GM23338 (cell line): Measurements from ENCODE around the gene HGF. TPM values are rescaled to one million over a fixed set of nuclear protein-coding genes. Genes with fewer than 3 reads are reported as not detected.
A peak's percentile ranks its signal among the peaks of the same experiment; 100 is the strongest.

Experiments
- ATAC-seq: fragments of 200-7000 bp; cut with Tn5 transposase; 3 replicates; pipeline ENCODE4 v1.9.1; 2020
- DNase-seq: peaks from one replicate; pipeline ENCODE4 v3.0.0-alpha.2; 2015; ENCODE audit warnings: low spot score
- H2AFZ ChIP-seq: fragments of 200-600 bp; sonication (generic); 2 replicates; pipeline ENCODE4 v1.8.0; 2016; ENCODE audit warnings: antibody characterized with exemption, mild to moderate bottlenecking, moderate library complexity
- H3F3A ChIP-seq: fragments of 200-600 bp; sonication (generic); replicated peaks from 2 replicates; pipeline ENCODE4 v1.8.0; 2017; ENCODE audit warnings: antibody characterized with exemption, mixed run types, low read depth
- H3K27ac ChIP-seq: fragments of 200-600 bp; sonication (generic); 2 replicates; pipeline ENCODE4 v1.6.1; 2016; ENCODE audit warnings: low read depth
- H3K27me3 ChIP-seq: fragments of 200-600 bp; sonication (generic); 2 replicates; pipeline ENCODE4 v1.8.0; 2016; ENCODE audit warnings: mild to moderate bottlenecking, mixed run types, moderate library complexity; ENCODE audit not compliant: insufficient read depth
- H3K36me3 ChIP-seq: fragments of 200-600 bp; sonication (generic); 2 replicates; pipeline ENCODE4 v1.8.0; 2016; ENCODE audit warnings: mild to moderate bottlenecking; ENCODE audit not compliant: insufficient read depth
- H3K4me1 ChIP-seq: fragments of 200-600 bp; sonication (generic); 2 replicates; pipeline ENCODE4 v1.8.0; 2016; ENCODE audit warnings: mild to moderate bottlenecking, moderate library complexity; ENCODE audit not compliant: insufficient read depth
- H3K4me2 ChIP-seq: fragments of 200-600 bp; sonication (generic); 2 replicates; pipeline ENCODE4 v1.7.1; 2017; ENCODE audit warnings: mixed run types
- H3K4me3 ChIP-seq: fragments of 200-600 bp; sonication (generic); 2 replicates; pipeline ENCODE4 v1.6.1; 2016; ENCODE audit warnings: mixed run types
- H3K79me2 ChIP-seq: fragments of 200-600 bp; sonication (generic); replicated peaks from 2 replicates; pipeline ENCODE4 v1.8.0; 2017; ENCODE audit warnings: mild to moderate bottlenecking; ENCODE audit not compliant: insufficient read depth
- H3K9me2 ChIP-seq: fragments of 200-600 bp; sonication (generic); 2 replicates; pipeline ENCODE4 v1.8.0; 2017; ENCODE audit not compliant: insufficient read depth
- H4K20me1 ChIP-seq: fragments of 200-600 bp; sonication (generic); replicated peaks from 2 replicates; pipeline ENCODE4 v1.8.0; 2017; ENCODE audit warnings: mild to moderate bottlenecking; ENCODE audit not compliant: insufficient read depth
- H3K27ac Mint-ChIP-seq: 2 replicates; pipeline ENCODE4 v1.8.0; 2020; ENCODE audit warnings: inconsistent platforms, mild to moderate bottlenecking, moderate library complexity, mixed read lengths
- H3K27me3 Mint-ChIP-seq: 3 replicates; pipeline ENCODE4 v1.8.0; 2022; ENCODE audit warnings: low read depth, mild to moderate bottlenecking, moderate library complexity, mixed read lengths, inconsistent platforms; ENCODE audit not compliant: insufficient read depth, poor library complexity
- H3K36me3 Mint-ChIP-seq: 3 replicates; pipeline ENCODE4 v1.8.0; 2021; ENCODE audit warnings: low read depth, mild to moderate bottlenecking, inconsistent platforms, moderate library complexity, mixed read lengths
- H3K4me1 Mint-ChIP-seq: 3 replicates; pipeline ENCODE4 v1.8.0; 2020; ENCODE audit warnings: mild to moderate bottlenecking, inconsistent platforms, mixed read lengths
- H3K4me3 Mint-ChIP-seq: 3 replicates; pipeline ENCODE4 v1.8.0; 2021; ENCODE audit warnings: moderate library complexity, mild to moderate bottlenecking, inconsistent platforms, mixed read lengths
- H3K9me3 Mint-ChIP-seq: 3 replicates; pipeline ENCODE4 v1.8.0; 2020; ENCODE audit warnings: moderate library complexity, mild to moderate bottlenecking, inconsistent platforms, mixed read lengths
- EZH2 ChIP-seq: fragments of 200-600 bp; sonication (generic); IDR thresholded peaks from one replicate; pipeline ENCODE4 v1.8.0; 2017; ENCODE audit warnings: antibody characterized with exemption, mild to moderate bottlenecking, low read depth; ENCODE audit not compliant: unreplicated experiment
- EZH2phosphoT487 ChIP-seq: fragments of 200-600 bp; sonication (generic); IDR thresholded peaks from one replicate; pipeline ENCODE4 v1.8.1; 2018; ENCODE audit warnings: antibody characterized with exemption; ENCODE audit not compliant: unreplicated experiment
- JUNB ChIP-seq: IDR thresholded peaks from one replicate; pipeline ENCODE4 v1.6.1; 2016; ENCODE audit warnings: antibody characterized with exemption; ENCODE audit not compliant: unreplicated experiment
- POLR2AphosphoS5 ChIP-seq: IDR thresholded peaks from 2 replicates; pipeline ENCODE4 v1.6.1; 2016; ENCODE audit warnings: antibody characterized with exemption, low read depth
- STAT1 ChIP-seq: IDR thresholded peaks from one replicate; pipeline ENCODE4 v1.6.1; 2016; ENCODE audit warnings: antibody characterized with exemption; ENCODE audit not compliant: unreplicated experiment
- polyA plus RNA-seq: library from polyadenylated mRNA; unstranded; fragments of >200 nt; fragmentation: Nextera tagmentation; extraction: Ambion mirVana; gene quantifications from 2 replicates; pipeline ENCODE4 v1.2.1, GENCODE V29; 2016
- total RNA-seq: library from RNA; depleted of rRNA; stranded (reverse); fragments of >200 nt; shearing (Covaris generic); gene quantifications from 2 replicates; pipeline ENCODE4 v1.2.3, GENCODE V29; 2014
- TF ChIP-seq, protein P1 (sequence below): fragments of 250-450 bp; sonication (Bioruptor Pico); IDR thresholded peaks from 2 replicates; pipeline ENCODE4 v1.5.0; 2020; ENCODE audit warnings: mild to moderate bottlenecking, moderate library complexity

HGF gene
- total and polyA plus RNA-seq, 2 experiments from 2014 or later: 0.24 to 1.1 TPM

DNA sequence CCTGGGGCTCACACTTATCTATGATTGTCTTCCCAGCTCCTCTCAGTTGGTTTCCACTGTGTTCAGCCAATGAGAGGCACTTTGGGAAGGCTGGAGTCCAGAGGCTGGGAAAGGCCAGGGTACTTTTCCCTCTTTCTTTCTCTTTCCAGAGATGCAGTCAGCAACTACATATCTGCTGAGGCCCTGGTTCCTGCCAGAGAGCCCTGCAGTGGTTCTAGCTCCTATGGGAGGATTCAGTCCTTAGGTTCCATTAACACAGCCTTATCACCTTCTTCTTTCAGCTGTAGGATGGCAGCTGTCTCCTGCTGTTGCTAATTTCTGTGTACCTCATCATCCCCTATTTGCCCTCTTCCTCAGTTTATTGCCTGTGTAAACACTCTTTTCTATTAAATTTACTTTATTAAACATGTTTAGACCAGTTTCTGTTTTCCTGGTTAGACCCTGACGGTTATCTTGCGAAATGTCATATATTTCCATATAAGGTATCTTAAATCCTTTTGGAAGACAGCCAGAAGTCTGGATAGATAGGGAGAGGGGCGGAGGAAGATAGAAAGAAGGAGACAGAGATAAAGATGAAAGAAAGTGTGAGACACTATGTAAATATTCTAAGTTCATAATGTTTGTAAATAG is 100.3 kb downstream of the HGF start:
- DNase-seq (no peak), ATAC-seq (no peak; the same call in 2 of the 3 replicates)
- no peak overlapping the region for H3K4me3 Mint-ChIP-seq
- peaks cover 65% of the 10 kb centered on the region for H3K4me1 Mint-ChIP-seq
- H3K9me2 ChIP-seq: no peaks in the 10 kb centered on the region
- H3K79me2 ChIP-seq: no peaks in the 10 kb centered on the region
- H3F3A ChIP-seq: no peaks in the 10 kb centered on the region
- H3K27me3 Mint-ChIP-seq: peaks cover 1% of the 10 kb centered on the region
- H3K27ac ChIP-seq: no peak overlapping the region
- peaks cover 3% of the 10 kb centered on the region; the same call in 1 of the 3 replicates for H3K36me3 Mint-ChIP-seq
- peaks cover 62% of the 10 kb centered on the region for H3K4me1 ChIP-seq
- H3K4me2 ChIP-seq: no peak overlapping the region
- no peak overlapping the region for H3K4me3 ChIP-seq
- no peaks in the 10 kb centered on the region for H4K20me1 ChIP-seq
- H3K9me3 Mint-ChIP-seq: no peaks in the 10 kb centered on the region; the same call in 2 of the 3 replicates
- no peaks in the 10 kb centered on the region for H3K27me3 ChIP-seq
- TF ChIP-seq JUNB (no peak), STAT1 (no peak), POLR2AphosphoS5 (no peak), EZH2phosphoT487 (no peak), EZH2 (no peak)
- TF ChIP-seq, protein P1, sequence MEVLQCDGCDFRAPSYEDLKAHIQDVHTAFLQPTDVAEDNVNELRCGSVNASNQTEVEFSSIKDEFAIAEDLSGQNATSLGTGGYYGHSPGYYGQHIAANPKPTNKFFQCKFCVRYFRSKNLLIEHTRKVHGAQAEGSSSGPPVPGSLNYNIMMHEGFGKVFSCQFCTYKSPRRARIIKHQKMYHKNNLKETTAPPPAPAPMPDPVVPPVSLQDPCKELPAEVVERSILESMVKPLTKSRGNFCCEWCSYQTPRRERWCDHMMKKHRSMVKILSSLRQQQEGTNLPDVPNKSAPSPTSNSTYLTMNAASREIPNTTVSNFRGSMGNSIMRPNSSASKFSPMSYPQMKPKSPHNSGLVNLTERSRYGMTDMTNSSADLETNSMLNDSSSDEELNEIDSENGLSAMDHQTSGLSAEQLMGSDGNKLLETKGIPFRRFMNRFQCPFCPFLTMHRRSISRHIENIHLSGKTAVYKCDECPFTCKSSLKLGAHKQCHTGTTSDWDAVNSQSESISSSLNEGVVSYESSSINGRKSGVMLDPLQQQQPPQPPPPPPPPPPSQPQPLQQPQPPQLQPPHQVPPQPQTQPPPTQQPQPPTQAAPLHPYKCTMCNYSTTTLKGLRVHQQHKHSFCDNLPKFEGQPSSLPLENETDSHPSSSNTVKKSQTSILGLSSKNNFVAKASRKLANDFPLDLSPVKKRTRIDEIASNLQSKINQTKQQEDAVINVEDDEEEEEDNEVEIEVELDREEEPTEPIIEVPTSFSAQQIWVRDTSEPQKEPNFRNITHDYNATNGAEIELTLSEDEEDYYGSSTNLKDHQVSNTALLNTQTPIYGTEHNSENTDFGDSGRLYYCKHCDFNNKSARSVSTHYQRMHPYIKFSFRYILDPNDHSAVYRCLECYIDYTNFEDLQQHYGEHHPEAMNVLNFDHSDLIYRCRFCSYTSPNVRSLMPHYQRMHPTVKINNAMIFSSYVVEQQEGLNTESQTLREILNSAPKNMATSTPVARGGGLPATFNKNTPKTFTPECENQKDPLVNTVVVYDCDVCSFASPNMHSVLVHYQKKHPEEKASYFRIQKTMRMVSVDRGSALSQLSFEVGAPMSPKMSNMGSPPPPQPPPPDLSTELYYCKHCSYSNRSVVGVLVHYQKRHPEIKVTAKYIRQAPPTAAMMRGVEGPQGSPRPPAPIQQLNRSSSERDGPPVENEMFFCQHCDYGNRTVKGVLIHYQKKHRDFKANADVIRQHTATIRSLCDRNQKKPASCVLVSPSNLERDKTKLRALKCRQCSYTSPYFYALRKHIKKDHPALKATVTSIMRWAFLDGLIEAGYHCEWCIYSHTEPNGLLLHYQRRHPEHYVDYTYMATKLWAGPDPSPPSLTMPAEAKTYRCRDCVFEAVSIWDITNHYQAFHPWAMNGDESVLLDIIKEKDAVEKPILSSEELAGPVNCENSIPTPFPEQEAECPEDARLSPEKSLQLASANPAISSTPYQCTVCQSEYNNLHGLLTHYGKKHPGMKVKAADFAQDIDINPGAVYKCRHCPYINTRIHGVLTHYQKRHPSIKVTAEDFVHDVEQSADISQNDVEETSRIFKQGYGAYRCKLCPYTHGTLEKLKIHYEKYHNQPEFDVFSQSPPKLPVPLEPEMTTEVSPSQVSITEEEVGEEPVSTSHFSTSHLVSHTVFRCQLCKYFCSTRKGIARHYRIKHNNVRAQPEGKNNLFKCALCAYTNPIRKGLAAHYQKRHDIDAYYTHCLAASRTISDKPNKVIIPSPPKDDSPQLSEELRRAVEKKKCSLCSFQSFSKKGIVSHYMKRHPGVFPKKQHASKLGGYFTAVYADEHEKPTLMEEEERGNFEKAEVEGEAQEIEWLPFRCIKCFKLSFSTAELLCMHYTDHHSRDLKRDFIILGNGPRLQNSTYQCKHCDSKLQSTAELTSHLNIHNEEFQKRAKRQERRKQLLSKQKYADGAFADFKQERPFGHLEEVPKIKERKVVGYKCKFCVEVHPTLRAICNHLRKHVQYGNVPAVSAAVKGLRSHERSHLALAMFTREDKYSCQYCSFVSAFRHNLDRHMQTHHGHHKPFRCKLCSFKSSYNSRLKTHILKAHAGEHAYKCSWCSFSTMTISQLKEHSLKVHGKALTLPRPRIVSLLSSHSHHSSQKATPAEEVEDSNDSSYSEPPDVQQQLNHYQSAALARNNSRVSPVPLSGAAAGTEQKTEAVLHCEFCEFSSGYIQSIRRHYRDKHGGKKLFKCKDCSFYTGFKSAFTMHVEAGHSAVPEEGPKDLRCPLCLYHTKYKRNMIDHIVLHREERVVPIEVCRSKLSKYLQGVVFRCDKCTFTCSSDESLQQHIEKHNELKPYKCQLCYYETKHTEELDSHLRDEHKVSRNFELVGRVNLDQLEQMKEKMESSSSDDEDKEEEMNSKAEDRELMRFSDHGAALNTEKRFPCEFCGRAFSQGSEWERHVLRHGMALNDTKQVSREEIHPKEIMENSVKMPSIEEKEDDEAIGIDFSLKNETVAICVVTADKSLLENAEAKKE (CRISPR knock-in tag): no peak
- peak overlapping the region; percentile 60; the same call in 1 of the 2 replicates for H3K27ac Mint-ChIP-seq
- H2AFZ ChIP-seq: no peak overlapping the region
- H3K36me3 ChIP-seq: no peaks in the 10 kb centered on the region
